GM12878 (cell line): ENCODE data around the gene MAST4.

Experiments
- ATF3 ChIP-seq: IDR thresholded peaks from 2 replicates; pipeline ENCODE4 v1.6.1; 2011; ENCODE audit warnings: low read depth, mild to moderate bottlenecking, low read length, moderate library complexity, borderline replicate concordance; ENCODE audit errors: extremely low read depth
- CEBPZ ChIP-seq: fragments of 150-350 bp; IDR thresholded peaks from 2 replicates; pipeline ENCODE4 v1.6.1; 2016; ENCODE audit warnings: low read depth, low read length
- CTCF ChIP-seq, 3 experiments: IDR thresholded peaks in 2 of 3; conservative IDR thresholded peaks in 1 of 3; 2 replicates each; pipeline ENCODE4 v1.5.1; 2011; ENCODE audit warnings: low read depth in 3 of 3, low read length in 3 of 3, mild to moderate bottlenecking in 3 of 3, control low read depth in 2 of 3, moderate library complexity in 2 of 3, inconsistent platforms in 1 of 3, mixed read lengths in 1 of 3; ENCODE audit not compliant: control insufficient read depth in 2 of 3, insufficient read depth in 1 of 3; ENCODE audit errors: extremely low read depth in 1 of 3
- EZH2 ChIP-seq: IDR thresholded peaks from 2 replicates; pipeline ENCODE4 v1.6.1; 2012; ENCODE audit warnings: low read depth, mild to moderate bottlenecking, control low read depth, inconsistent platforms, low read length, borderline replicate concordance; ENCODE audit not compliant: control insufficient read depth
- MAX ChIP-seq: IDR thresholded peaks from 2 replicates; pipeline ENCODE4 v1.6.1; 2012; ENCODE audit warnings: low read depth, low read length, improper control_type of control experiment
- PAX8 ChIP-seq: fragments of 450-650 bp; IDR thresholded peaks from 2 replicates; pipeline ENCODE4 v1.6.1; 2017; ENCODE audit warnings: mild to moderate bottlenecking, moderate library complexity
- PML ChIP-seq: IDR thresholded peaks from 2 replicates; pipeline ENCODE4 v1.6.1; 2012; ENCODE audit warnings: low read length, inconsistent platforms
- POLR2AphosphoS5 ChIP-seq: IDR thresholded peaks from 2 replicates; pipeline ENCODE4 v1.6.1; 2011; ENCODE audit warnings: mild to moderate bottlenecking, low read length, inconsistent platforms
- REST ChIP-seq: IDR thresholded peaks from 2 replicates; pipeline ENCODE4 v1.6.1; 2012; ENCODE audit warnings: mild to moderate bottlenecking, low read depth, low read length
- USF1 ChIP-seq: IDR thresholded peaks from 2 replicates; pipeline ENCODE4 v1.6.1; 2011; ENCODE audit warnings: borderline replicate concordance, low read depth, mild to moderate bottlenecking, moderate library complexity, mixed read lengths, low read length; ENCODE audit not compliant: insufficient read depth; ENCODE audit errors: extremely low read length

- TF ChIP-seq CTCF (IDR thresholded peaks at IDR 0.05 in 2 of 3, conservative IDR thresholded peaks at IDR 0.05 in 1 of 3; ENCODE audit: control insufficient read depth in 2 of 3, extremely low read depth in 1 of 3, insufficient read depth in 1 of 3, low read depth in 3 of 3, low read length in 3 of 3) (no peak), ATF3 (no peak), PAX8 (no peak), MAX (no peak), REST (no peak), EZH2 (no peak), USF1 (no peak), POLR2AphosphoS5 (no peak), CEBPZ (no peak), PML (no peak)
Measured at GRCh38 chr5:67164856-67165525, 568.8 kb downstream of the MAST4 start.
